AG10803 (cell line): Measurements from ENCODE around the gene PNLIPRP3.

Experiments used
- DNase-seq: peaks from one replicate; pipeline ENCODE4 v3.0.0; 2010; ENCODE audit warnings: low read depth
- H3K4me3 ChIP-seq: 2 replicates; pipeline ENCODE4 v1.5.1; 2011; ENCODE audit warnings: mild to moderate bottlenecking, low read length, control low read depth
- TF ChIP-seq, protein P1 (sequence below): conservative IDR thresholded peaks from 2 replicates; pipeline ENCODE4 v1.5.1; 2011; ENCODE audit warnings: mild to moderate bottlenecking, low read length, control low read depth, inconsistent platforms

PNLIPRP3 gene

DNA sequence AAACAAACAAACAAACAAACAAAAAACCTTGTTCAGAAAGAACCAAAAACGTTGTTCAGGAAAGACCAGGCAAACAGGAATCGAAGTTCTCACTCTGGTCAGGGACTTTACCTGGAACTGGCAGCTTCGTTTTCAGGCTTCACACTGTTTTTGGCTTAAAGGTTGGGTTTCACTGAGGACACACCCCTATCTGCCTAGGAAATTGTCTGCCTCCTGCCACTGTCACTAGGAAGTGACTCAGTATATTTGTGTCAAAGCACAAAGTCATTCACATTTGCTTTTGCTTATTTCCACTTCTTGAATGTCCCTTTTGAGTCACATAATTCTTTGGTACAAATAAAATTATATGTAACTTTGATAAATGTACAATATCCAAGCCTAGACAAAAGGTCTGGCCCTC is 37.9 kb downstream of the PNLIPRP3 start:
- H3K4me3 ChIP-seq: no peak overlapping the region
- TF ChIP-seq, protein P1, sequence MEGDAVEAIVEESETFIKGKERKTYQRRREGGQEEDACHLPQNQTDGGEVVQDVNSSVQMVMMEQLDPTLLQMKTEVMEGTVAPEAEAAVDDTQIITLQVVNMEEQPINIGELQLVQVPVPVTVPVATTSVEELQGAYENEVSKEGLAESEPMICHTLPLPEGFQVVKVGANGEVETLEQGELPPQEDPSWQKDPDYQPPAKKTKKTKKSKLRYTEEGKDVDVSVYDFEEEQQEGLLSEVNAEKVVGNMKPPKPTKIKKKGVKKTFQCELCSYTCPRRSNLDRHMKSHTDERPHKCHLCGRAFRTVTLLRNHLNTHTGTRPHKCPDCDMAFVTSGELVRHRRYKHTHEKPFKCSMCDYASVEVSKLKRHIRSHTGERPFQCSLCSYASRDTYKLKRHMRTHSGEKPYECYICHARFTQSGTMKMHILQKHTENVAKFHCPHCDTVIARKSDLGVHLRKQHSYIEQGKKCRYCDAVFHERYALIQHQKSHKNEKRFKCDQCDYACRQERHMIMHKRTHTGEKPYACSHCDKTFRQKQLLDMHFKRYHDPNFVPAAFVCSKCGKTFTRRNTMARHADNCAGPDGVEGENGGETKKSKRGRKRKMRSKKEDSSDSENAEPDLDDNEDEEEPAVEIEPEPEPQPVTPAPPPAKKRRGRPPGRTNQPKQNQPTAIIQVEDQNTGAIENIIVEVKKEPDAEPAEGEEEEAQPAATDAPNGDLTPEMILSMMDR: no peak
- DNase-seq: no peak

DNA sequence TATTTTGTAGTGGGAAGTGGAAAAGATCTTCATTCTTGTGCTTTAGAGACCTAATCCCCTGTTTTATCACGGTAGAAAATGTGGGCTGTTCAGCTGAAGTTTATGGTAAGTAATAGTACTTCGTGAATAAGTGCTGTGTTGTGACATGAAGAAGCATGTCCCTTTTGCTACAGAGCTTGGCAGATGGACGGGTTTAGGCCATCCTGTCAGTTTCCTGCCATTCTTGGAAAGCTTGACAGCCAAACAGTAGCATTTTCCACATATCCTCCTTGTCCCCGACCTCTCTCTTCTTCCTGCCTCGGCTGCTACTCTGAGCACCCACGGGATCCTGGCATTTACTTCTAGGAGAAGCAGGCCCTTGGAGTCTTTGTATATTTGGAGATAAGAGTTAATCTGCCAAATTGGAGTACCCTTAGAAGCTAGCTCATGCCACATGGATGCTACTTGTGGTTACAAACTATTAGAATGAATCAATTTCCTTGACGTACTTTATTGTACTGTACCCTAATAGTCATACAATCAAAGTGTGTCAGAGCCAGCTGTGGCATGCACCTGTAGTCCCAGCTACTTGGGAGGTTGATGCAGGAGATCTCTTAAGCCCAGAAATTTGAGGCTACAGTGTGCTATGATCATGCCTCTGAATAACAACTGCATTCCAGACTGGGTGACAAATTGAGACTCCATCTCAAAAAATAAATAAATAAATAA is 39.2 kb downstream of the PNLIPRP3 start:
- TF ChIP-seq, protein P1: no peak
- DNase-seq: no peak
- H3K4me3 ChIP-seq: no peak overlapping the region

DNA sequence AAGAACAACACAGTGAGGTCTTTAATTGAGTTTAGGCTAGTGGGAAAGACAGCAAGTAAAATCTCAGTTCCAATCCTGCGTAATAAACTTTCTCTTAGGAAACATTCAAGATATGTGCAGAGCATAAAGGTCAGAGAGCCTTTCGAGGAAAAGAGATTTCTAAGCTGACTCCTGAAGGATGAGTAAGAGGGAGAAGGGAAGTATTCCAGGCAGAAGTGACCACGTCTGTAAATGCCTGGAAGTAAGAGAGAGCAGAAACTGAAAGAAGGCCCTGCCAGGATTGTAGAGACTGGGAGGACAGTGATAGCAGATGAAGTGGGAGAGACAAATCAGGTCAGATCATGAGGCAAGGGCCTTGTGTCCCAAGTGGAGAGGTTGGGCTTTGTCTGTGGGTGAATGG is 41.8 kb downstream of the PNLIPRP3 start:
- no peak overlapping the region for H3K4me3 ChIP-seq
- TF ChIP-seq, protein P1: no peak
- DNase-seq: no peak

DNA sequence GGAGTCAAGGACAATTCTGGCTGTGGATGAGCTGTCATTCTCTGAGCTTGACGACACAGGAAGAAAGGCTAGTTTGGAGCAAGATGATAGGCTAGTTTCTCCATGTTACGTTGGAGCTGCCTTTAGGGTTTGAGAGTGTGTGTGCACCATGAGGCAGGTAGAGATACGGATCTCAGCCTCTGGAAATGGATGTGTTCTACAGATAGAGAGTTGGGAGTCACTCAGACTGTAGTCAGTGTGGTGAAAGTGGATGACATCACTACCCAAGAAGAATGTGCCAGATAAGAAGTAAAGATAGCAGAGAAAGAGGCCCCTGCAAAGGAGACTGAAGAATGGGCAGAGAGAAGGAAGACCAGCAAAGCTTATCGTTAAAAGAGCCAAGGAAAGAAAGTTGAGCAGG is 42.4 kb downstream of the PNLIPRP3 start:
- TF ChIP-seq, protein P1: no peak
- H3K4me3 ChIP-seq: no peak overlapping the region
- no peak for DNase-seq

DNA sequence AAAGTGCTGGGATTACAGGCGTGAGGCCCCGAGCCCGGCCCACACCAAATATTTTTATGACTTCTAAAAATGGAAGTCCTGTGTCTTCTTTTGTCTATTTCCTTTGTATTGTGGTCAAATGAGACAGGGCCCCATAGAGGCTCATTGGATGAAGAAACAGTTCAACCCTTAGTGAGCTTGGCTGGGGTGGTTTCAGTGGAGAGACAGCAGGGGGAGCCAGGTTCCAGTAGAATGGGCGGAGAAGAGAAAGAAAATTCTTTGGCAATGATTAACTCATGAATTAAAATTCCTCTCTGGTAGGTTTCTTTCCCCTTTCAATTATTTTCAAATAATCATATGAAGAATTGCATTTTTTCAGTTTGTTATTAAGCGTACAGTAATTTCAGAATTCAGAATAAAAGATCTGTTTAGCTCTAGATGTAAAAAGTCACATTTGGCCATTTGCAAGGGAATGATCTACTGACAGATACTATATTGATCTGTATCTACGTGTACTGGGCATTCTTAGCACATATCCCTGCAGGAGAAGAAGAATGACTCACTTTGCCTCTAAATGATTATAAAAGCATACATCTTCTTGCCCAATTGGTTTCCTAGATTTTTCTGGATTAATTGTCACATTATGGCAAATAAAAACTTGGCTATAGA is 43.2 kb downstream of the PNLIPRP3 start:
- peak; percentile 8 for DNase-seq
- TF ChIP-seq, protein P1: peak; percentile 51; the same call in 1 of the 2 replicates
- no peak overlapping the region for H3K4me3 ChIP-seq

DNA sequence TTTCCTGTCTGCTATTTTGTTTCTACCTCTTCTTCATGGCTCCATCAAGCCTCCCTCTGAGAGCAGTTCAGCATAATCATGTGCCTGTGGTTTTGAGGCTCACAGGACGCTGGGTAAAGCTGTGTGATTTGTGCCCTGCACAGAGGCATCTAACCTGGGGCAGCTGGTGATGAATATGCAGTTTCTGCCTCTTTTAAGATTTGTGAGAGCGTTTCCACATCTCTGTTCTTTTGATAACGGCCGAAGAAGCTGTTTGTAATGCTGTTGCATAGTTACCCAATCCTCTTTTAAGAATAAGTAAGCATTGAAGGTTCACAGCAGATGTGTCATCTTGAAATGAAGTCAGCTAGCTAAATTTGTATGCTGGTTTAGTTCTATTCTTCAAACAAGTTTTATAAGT is 45.2 kb downstream of the PNLIPRP3 start:
- DNase-seq: no peak
- TF ChIP-seq, protein P1: no peak
- no peak overlapping the region for H3K4me3 ChIP-seq

DNA sequence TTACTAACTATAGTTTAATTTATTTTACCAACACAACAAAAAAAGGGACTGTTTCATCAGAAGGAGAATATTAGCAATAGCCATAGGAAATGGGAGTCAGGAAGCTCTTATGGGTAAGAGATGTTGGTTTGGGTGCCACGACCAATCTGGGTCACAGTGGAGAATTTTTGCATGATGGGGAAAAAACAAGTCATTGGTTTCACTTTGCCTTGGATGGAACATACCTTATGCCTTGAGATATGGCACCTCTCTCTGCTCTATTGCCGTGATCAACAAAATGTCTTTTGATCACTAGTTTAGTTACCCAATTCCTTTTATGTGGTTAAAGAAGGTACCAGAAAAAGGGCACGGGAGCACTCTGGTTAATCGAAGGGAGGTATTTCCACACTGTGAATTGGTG is 48.2 kb downstream of the PNLIPRP3 start:
- no peak for DNase-seq
- TF ChIP-seq, protein P1: no peak
- H3K4me3 ChIP-seq: no peak overlapping the region
